DMS53 treated with DMSO at 0.1 percent for 48 hours (cell line): Measurements from ENCODE around the gene SFXN1.

ENCODE experiments used
- DNase-seq: peaks from one replicate; lab custom pipeline; 2025; ENCODE audit not compliant: unreplicated experiment; lab: John Stamatoyannopoulos, UW

SFXN1 gene

DNA sequence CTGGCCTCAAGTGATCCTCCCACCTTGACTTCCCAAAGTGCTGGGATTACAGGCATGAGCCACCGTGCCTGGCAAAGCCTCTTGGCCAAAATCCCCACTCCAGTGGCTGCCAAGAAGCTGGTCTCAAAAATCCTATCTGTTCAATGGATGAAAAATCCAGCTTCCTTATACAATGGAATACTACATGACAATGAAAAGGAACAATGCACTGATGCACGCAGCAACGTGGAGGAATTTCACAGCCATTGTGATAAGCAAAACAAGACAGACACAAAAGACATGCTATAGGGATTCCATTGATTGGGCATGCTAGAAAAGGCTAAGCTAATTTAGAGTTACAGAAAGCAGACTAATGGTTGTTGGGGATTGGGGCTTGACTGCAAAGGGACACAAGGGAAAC lies 13.1 kb upstream of the SFXN1 start:
- DNase-seq, result no peak

DNA sequence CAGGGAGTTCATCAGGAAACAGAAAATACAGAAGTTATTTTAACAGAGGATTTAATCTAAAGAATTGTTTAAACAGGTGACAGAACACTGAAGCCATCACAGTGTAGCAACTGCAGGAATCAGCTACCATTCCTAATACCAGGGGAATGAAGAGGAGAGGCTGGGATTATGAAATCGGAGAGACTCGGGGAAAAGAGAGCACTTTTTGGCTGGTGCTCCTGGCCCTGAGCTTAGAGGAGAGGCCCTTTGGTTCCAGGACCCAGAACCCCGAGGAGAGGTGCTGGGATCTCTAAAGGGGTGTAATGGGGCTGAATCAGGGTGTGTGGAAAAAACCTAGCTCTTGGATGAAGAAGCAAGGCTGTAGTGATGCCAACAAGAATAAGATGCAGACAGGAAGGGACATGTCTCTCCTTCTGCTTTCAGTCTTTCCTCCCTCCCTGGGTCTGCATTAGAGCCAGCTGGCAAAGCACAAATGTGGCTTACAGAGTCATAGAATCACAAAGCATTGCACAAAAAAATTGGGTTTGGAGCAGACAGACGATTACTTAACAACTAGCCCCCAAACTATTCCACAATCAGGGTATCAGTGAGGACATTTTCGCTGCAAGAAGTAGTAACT lies 11.6 kb upstream of the SFXN1 start:
- DNase-seq, result no peak

DNA sequence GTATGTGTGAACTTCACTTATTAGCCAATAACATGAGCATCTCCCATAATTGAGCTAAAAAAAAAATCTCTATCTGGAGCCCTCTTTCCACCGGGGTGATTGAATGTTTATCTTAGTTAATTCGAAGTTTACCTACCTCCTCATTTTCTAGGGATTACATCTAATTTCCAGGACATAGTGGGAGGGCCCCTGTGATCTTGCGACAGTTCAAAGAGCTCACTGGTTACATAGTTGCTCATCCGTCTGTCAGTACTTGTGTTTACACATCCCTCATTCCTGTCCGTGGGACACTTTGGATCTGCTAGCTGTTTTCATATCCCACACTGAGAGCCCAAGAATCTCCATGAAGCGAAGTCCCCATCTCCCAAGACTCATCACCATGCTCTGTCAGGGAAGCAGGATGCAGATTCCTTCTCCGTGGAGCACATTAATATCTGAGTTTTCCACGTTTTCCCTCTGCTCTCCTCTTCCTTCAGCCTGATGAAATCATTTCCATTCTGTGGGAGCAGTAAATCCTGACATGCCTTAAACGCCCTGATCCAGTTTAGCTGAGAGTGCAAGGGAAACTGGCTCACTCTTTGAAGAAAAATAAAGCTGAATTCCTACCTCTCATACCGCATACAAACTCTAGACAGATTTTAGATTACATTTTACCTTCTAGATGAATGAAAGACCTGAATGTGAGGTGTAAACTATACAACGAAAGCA lies 10.2 kb upstream of the SFXN1 start:
- DNase-seq, result peak; percentile 27

DNA sequence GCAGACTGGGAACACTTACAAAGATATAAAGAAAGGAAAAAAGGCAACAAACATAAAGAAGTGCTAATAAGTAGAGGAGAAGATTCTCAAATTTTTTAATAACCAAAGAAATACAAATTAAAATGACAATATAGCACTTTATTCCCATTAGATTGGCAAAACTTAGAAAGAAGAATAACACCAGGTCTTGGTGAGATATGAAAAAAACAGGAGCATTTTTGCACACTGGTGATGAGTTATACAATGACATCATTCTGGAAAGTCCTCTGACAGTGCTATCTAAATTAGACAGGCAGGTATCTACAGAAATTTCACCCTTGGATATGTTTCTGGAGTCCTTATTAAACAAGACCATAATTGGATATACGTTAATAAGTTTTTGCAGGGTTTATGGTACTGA lies 9.5 kb upstream of the SFXN1 start:
- no peak for DNase-seq

DNA sequence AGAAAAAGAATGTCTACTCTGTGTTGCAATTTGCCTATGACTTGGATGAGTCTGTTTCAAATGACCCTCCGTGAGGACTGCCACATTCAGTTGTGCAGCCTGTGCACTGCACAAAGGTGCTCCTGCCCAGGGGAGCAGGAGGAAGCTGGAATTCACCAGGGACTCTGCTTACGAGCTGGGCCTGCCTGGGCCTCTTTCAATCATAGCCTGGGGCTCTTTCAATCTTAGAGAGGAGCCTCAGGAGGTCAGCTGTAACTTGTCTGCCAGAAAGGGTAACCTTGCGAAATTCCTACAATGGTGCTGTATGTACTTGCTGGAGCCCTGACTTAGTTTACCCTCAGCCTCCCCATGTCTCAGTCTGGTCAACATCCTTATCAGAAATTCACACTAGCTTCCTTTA lies 8.4 kb upstream of the SFXN1 start:
- DNase-seq, result no peak

DNA sequence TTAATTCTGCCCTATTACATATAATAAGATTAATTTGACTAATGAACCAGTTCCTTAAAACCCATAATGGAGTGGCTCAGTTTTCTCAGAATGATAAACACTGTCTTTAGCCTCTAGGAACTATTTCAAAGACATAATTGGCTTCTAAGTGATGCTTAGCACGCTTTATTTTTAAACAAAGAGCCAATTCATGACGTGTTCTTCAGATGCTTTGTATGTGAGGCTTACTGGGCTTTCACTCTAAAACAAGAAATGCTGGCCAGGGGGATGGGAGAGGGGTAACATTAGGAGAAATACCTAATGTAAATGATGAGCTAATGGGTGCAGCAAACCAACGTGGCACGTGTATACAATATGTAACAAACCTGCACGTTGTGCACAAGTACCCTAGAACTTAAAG lies 7.6 kb upstream of the SFXN1 start:
- DNase-seq, result no peak

DNA sequence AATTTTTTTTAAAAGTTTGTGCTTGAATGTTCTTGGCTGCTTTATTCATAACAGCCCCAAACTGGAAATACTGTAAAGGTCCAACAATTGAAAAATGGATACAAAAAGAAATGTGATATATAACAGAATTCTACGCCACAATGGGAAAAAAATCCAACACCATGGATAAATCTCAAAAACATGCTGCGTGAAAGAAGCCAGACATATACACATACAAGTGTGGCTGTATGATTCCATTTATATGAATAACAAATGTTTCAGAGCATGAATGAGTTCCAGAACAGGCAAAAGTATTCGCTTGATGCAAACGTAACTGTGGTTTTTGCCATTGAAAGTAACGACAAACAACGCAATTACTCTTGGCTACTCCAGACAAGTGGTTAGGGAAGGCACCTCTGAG lies 7.2 kb upstream of the SFXN1 start:
- DNase-seq, result no peak

DNA sequence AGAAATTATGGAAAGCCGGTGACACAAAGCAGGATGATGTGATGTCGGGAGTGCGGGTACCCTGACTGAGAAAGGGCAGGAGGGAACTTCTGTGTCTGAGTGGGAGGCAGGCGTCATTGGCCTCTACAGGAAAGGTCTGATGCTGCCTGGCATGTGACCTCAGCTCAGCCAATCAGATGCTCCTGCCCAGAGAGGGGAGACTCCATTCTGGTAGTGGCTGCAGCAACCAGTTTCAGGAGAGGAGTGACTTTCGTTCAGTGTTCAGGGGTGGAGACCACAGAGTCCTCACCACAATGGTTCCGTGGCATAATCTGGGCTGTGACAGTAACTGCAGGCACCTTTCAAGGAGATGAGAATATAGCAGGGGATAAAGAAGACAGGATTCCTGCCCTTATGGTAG lies 6.7 kb upstream of the SFXN1 start:
- no peak for DNase-seq

DNA sequence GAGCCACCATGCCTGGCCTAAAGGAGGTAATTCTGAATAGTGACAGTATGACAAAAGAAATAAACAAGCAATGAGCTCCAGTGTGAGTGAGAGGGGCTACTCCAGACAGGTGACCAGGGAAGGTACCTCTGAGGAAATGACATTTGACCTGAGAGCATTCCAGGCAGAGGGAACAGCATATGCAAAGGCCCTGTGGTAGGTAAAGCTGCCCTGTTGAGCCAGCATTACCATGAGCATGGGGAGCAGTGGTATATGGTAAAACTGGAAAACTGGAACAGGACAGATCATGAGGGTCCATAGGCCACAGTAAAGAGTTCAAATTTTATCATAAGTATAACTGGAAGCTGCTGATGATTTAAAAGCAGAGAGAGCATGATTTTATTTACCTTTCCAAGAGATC lies 6.0 kb upstream of the SFXN1 start:
- DNase-seq, result no peak

DNA sequence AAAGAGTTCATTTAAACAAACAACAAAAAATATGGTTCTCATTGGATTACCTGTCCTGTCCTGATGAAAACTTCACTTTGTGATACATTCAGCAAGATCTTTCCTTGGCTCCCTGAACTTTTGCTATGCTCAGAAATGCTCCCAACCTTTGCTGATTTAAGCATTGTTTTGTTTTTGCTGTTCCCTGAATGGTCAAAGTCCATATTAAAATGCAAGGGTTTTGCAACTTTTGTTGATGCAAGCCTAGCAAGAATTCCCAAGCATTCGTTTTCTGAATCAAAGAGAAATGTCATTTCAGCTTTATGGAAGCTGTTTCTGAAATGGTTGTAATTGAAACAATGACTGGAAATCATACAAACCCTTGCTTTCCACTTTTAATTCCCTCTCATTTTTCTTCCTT lies 3.1 kb upstream of the SFXN1 start:
- no peak for DNase-seq

DNA sequence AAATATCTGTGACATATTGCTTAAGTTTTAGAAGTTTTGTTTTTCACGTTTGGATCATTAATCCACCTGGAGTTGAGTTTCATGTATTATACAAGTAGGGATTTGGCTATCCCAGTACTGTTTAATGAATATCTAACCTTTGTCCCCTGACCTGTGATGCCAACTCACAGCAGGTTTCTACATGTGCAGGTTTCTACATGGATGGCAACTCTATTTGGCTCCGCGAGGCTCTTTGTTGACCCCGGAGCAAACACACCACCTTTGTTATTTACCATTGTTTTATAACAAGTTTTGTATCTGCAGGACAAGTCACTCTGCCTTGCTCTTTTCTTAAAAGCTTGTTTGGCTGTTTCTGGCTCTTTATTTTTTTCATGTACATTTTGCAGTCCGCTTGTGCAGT lies 920 bp upstream of the SFXN1 start:
- no peak for DNase-seq

DNA sequence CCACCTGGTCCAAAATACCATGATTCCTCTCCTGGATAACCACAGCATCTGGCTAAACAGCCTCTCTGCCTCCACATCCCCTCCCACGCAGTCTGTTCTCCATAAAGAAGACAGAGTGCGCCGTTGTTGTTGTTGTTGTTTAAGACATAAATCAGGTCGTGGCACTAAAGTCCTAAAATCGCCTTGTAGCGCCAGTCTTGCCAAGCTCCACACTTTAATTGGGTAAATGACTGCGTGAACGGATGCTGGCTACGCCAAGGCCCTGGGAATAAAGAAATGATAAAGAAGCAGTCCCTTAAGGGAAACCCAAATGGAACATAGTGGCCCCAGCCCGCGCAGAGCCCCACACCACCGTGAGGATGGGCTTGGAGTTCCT lies 364 bp upstream of the SFXN1 start:
- DNase-seq, result no peak

DNA sequence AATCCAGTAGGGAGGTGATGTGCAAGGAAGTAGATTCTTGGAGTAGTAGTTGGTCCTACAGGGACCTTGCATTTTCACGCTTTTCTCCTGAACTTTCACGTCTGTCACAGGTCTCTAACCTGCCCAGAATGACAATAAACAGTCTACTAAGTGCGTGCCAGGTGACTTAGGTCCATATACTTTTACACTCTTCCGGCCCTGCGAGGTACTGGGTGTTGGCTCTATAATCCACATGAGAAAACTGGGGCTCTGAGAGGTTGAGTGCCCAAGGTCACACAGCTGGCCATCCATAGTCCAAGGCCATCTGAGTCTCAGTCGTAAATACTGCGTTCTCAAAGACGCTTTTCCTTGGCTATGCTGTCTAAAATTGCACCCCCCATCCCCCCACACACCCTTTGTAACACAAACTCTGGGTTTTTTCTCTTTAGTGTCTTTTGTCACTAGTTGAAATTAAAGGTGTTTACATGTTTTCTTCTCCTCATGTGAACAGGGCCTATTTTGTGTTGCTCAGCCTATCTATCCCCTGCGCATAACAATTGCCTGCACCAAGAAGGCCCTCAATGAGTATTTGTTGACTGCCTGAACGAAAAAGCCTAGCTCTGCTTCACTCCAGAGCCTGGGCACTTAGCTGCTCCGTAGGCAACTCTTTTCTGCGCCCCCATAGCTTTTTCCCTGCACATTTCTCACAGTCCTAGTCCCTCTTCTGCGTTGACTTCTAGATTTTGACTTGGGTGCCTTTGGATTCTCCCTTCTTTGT lies 943 bp downstream of the SFXN1 start:
- peak; percentile 8 for DNase-seq

DNA sequence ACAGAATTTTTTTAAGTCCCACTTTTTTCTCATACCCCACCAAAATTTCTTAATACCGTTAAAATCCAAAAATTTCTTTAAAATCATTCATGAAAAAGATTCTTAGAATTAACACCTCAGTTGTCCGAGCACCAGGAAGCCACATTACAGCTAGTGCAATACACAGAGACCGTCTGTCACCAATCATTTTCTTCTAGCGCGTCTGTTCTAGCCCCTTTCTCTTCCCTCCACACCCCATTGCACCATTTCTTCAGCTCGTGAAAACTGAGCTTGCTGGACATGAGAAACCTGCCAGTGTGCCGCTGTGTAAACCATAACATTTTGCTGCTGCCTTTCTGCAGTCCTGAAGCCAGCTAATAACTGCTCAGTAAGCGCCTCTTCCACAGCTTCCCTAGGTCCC lies 5.0 kb downstream of the SFXN1 start:
- DNase-seq, result no peak

DNA sequence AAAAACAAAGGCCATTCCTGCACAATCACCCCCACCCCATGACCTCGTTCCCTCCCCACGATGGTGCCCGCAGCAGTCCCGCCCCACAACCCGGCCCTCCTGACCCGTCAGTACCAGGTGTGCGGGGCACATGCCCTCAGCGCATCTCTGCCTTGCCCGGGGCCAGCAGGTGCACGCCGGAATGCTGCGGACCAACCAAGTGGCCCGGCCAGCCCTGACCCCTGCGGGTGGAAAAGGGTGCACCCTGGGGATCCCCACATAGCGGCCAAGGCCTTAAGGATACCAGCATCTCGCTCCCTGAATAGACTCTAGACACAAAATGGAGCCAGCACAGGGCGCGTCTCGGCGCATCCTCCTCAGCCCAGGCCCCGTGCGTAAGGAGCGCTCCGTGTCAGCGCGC lies 6.0 kb downstream of the SFXN1 start:
- no peak for DNase-seq

DNA sequence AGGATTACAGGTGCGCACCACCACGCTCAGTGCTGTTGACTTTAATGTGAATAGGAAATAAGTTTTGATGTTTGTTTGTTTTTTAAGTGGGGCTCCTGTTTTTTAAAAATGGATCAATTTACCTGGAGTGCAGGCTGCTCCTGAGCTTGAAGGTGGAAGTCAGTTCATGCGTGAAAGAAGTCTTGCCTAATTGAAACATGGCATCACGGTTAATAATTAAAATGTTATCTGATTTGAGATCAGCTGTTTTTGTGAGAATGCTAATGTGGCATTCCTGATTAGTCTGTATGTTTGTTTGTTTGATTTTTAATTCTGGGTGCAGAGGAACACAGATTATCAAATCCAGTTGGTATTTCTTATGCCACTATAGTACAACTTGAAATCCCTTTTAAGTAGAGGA lies 6.5 kb downstream of the SFXN1 start:
- DNase-seq, result no peak

DNA sequence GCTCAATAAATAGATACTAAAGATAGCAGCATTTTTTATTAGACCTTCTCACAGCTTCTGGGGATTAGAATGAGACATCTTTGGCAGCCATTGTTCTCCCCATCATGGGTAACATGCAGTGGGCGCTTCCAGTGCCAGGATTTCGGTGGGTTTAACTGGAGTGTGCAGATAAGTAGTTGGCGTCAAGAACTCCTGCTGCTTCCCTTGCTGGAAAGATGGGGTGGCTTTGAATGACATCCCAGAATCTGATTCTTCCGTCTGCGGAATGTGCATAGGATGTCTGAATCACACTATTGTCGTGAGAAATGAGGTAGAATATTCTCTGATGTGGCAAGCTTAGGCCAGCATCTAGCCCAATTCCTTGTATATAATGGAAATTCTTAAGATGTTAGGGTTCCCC lies 7.3 kb downstream of the SFXN1 start:
- no peak for DNase-seq

DNA sequence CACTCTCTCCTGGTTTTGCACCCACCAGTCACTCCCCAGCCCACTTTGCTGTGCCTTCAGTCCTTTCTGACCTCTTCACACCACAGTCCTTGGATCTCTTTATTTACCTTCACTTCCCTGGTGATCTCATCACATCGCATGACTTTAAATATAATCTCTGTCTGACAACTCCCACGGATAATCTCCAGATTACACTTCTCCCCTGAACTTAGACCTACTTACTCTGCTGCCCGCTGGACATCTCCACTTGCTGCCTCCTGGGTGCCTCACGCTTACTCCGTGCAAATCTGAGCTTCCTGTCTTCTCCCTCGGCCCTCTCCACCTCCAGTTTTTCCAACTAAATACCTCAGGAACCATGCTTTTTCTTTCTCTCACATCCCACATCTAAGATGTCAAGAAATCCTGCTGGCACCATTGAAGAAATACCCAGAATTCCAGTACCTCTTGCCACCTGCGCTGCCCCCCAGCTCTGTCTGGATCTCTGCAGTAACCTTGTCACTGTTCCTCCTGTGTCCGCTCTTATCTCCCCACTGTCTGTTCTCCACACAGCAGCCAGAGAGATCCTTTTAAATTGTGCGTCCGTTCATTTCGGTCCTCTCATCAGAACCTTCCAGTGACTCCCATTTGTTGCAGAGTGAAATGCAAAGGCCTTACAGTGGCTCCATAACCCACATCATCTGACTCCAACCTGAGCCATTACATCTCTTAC lies 9.3 kb downstream of the SFXN1 start:
- no peak for DNase-seq

DNA sequence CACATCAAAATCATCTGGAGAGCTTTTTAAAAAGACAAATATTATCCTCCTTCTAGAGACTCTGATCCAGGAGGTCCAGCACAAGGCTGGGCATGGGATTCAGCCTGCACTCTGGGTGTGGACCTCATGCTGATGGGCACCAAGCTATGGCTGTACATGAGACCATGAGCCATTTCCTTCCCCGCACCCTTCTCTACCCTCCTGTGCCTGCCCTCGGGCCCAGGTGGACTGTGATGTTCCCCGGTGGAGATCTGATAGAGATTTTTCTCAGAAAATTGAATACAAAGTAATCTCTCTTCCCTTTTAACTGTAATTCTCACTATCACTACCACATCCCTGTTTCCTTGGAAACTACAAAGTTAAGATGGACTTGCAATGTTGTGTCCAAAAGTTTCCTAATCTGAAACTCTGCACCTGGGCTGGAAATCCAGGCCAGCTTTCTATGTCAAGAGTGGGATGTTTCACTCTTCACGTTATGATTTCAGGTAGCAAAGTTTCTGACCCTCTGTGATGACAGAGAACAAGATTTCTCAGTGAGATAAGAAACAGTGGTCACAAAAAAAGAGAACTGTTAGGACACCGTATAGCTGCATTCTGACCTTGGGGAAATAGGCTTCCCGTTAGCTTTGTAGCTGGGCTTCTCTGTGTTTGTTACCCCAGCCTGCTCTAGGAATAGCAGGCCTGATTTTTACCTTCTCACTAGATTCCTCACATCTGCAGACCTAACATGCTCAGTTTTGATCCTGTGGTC lies 11.5 kb downstream of the SFXN1 start:
- DNase-seq, result no peak

DNA sequence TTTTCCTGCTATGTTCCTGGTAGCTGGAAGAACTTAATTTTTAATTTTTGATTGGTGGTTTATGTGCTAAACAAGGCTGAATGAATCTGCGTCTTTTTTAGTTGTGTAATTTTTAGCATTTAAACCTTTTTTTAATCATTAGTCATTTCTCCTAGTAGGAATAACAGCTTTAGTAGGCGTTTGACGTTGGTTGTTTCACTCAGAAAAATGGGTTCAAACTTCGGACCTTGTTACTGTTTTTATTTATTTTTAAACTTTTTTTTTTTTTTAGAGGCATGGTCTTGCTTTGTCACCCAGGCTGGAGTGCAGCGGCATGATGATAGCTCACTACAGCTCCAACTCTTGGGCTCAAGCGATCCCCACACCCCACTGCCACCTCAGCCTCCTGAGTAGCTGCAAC lies 12.9 kb downstream of the SFXN1 start:
- DNase-seq, result no peak

DNA sequence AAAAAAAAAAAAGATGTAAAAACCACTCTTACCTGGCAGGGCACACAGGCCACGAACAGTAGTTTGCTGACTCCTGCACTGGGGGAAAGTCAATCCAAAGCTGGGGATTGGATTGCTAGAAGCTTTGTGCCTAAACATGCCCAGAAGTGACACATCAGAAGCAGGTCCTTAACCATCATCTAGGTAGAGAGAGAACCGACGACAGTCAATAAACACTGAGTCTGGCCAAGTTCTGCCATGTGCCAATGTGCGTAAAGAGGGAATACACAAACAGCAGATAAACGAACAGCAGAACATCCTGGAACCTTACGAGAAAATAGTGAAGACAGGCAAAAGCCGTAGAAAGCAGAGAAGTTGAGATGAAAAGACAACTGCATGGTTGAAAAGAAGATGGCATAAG lies 14.9 kb downstream of the SFXN1 start:
- DNase-seq, result no peak
